HepG2 (cell line): ENCODE results near the gene ARHGEF39. TPM values are rescaled to one million over a fixed set of nuclear protein-coding genes. Genes with fewer than 3 reads are reported as not detected.

ENCODE experiments used
- AFF4 ChIP-seq: sonication (generic); formaldehyde crosslinking; IDR thresholded peaks from 2 replicates; pipeline ENCODE4 v1.4.0; 2020; ENCODE audit warnings: missing genetic modification reagents
- ARID3A ChIP-seq: IDR thresholded peaks from 2 replicates; pipeline ENCODE4 v1.6.1; 2012; ENCODE audit warnings: low read depth, low read length, improper control_type of control experiment
- MAZ ChIP-seq, 2 experiments: sonication (generic) in 1 of 2; formaldehyde crosslinking in 1 of 2; IDR thresholded peaks; 2 replicates each; pipeline versions ENCODE4 v1.5.0 to v1.6.1; 2012 to 2020; ENCODE audit warnings: low read depth in 2 of 2, mild to moderate bottlenecking in 2 of 2, borderline replicate concordance in 1 of 2, improper control_type of control experiment in 1 of 2, low read length in 1 of 2, missing genetic modification reagents in 1 of 2, moderate library complexity in 1 of 2
- MTERF4 ChIP-seq: sonication (generic); formaldehyde crosslinking; IDR thresholded peaks from 2 replicates; pipeline ENCODE4 v1.8.0; 2023; ENCODE audit warnings: mild to moderate bottlenecking, missing genetic modification reagents
- SIX4 ChIP-seq: sonication (generic); formaldehyde crosslinking; IDR thresholded peaks from 2 replicates; pipeline ENCODE4 v1.4.0; 2020; ENCODE audit warnings: missing genetic modification reagents
- SNAPC4 ChIP-seq: sonication (generic); formaldehyde crosslinking; IDR thresholded peaks from 2 replicates; pipeline ENCODE4 v1.4.0; 2020; ENCODE audit warnings: mild to moderate bottlenecking, missing genetic modification reagents
- ZFP41 ChIP-seq: sonication (generic); formaldehyde crosslinking; IDR thresholded peaks from 2 replicates; pipeline ENCODE4 v1.4.0; 2020; ENCODE audit warnings: mild to moderate bottlenecking, missing genetic modification reagents, borderline replicate concordance
- ZNF878 ChIP-seq: sonication (generic); formaldehyde crosslinking; IDR thresholded peaks from 2 replicates; pipeline ENCODE4 v1.8.1; 2023; ENCODE audit warnings: mild to moderate bottlenecking, missing genetic modification reagents, moderate library complexity
- polyA plus RNA-seq, 8 experiments: library from polyadenylated mRNA; depleted of rRNA in 3 of 8; stranded (reverse) in 7 of 8; unstranded in 1 of 8; fragments of >200 nt; fragmentation: Illumina TruSeq in 4 of 8; extraction: Trizol in 4 of 8; gene quantifications; 2 replicates each; pipeline versions ENCODE4 v1.2.1 to v1.2.3, GENCODE V29; 2011 to 2016; ENCODE audit warnings: low read depth in 4 of 8, missing spikeins in 1 of 8, mixed read lengths in 1 of 8; ENCODE audit not compliant: insufficient read depth in 1 of 8
- total RNA-seq, 5 experiments: library from RNA; depleted of rRNA; stranded (reverse); fragments of >200 nt; fragmentation: Illumina TruSeq; extraction: Trizol; gene quantifications; 2 replicates each; pipeline ENCODE4 v1.2.3, GENCODE V29; 2016; ENCODE audit warnings: low read depth in 1 of 5

Gene ARHGEF39
- total and polyA plus RNA-seq, 2 of the 13 experiments (the other 11 are each of a cell fraction or from before 2014, with no cell fraction given): 11.2 to 12.3 TPM

GRCh38 chr9:35646533-35647265, 18.3 kb downstream of the ARHGEF39 start (continued):
- no peak for TF ChIP-seq AFF4 (CRISPR knock-in tag)
- TF ChIP-seq ZNF878 (CRISPR knock-in tag): no peak; the same call in 1 of the 2 replicates
- TF ChIP-seq MAZ (IDR thresholded peaks at IDR 0.05; ENCODE audit: borderline replicate concordance, low read depth, low read length): 0 out of 2 replicates have a peak, but pooled peaks have one; percentile 25
- peak; percentile 60; the same call in 1 of the 2 replicates for TF ChIP-seq MAZ (CRISPR knock-in tag; IDR thresholded peaks at IDR 0.05; ENCODE audit: low read depth)
- TF ChIP-seq ZFP41 (CRISPR knock-in tag): 0 out of 2 replicates have a peak, but pooled peaks have one; percentile 41
- peak; percentile 63 for TF ChIP-seq SIX4
- 0 out of 2 replicates have a peak, but pooled peaks have one; percentile 24 for TF ChIP-seq ARID3A
- TF ChIP-seq MTERF4 (CRISPR knock-in tag): 0 out of 2 replicates have a peak, but pooled peaks have one; percentile 68
- TF ChIP-seq SNAPC4: peak; percentile 53; the same call in 1 of the 2 replicates
